ENCODE data around the gene HERC4.
"Not testable (repeated sequence)": the region's sequence is repeated elsewhere in the genome, so short reads cannot be mapped to it uniquely, and the experiment has no call there.

The HERC4 gene

DNA sequence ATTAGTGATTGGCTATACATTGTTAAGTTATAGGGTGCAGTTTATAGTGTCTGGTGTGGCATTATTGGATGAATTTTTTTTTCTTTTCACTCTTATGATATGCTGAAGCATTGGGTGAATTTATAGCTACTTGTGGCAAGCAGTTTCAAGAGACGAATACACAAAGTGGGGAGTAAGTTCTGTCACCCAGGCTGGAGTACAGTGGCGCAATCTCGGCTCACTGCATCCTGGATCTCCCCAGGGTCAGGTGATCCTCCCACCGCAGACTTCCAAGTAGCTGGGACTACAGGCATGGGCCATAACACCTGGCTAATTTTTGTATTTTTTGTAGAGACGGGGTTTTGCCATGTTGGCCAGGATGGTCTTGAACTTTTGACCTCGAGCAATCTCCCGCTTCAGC is 196.9 kb downstream of the HERC4 start:
- DNase-seq (ENCODE audit: low read depth in 2 of 2) = no peak

DNA sequence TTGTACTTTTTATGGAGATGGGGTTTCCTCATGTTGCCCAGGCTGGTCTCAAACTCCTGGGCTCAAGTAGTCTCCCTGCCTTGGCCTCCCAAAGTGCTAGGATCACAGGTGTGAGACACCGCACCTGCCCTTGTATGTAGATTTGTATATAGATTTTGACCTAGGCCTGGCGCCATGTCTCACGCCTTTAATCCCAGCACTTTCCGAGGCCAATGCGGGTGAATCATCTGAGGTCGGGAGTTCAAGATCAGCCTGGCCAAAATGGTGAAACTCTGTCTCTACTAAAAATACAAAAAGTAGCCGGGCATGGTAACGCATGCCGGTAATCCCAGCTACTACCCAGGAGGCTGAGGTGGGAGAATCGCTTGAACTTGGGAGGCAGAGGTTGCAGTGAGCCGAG is 197.7 kb downstream of the HERC4 start:
- DNase-seq (ENCODE audit: low read depth in 2 of 2) = not testable (repeated sequence)

DNA sequence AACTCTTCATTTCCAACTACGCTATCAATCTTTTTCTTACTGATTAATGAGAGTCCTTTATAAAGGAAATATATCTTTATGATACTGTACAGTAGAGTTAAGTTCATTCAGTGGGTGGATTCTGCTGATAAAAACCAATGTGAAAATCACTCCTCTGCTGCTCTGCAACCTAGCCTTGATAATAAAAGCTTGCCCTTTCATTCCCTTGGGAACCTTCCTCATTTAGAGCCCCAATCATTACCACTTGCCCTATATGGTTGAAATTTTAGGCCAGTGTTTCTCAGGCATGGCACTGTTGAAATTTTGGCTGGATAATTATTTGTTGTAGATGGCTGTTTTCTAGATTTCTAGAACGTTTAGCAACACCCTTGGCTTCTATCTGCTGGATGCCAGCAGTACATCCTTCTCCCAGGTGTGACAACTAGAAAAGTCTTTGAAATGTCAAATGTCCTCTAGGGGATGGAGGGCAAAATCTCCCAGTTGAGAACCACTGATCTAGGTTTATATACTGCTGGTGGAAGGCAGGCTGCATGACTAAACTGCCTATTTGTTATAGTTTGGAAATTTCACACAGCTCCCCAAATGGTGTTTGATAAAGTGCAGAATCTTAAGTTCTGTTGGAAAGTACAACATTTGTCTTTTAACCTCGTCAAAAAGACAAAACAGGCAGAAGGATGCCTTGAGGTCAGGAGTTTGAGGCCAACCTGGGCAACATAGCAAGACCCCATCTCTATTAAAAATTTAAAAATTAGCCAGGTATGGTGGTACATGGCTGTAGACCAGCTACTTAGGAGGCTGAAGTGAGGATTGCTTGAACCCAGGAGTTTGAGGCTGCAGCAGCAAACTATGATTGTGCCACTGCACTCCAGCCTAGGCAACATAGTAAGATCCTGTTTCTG is 199.5 kb downstream of the HERC4 start:
- DNase-seq (ENCODE audit: low read depth in 2 of 2) = no peak

Measured in stimulated activated CD8-positive, alpha-beta memory T cell treated with anti-CD3 and anti-CD28 coated beads, Interleukin-7, amount 100 ng/mL, for 4 hours (primary cell).